HG02610 (cell line): ENCODE measurements around the gene CTNNBIP1.

Experiments used
- ATAC-seq: cut with Tn5 transposase; IDR thresholded peaks from one replicate; pipeline ENCODE4 v1.9.1; 2021; ENCODE audit warnings: mild to moderate bottlenecking, moderate library complexity; ENCODE audit not compliant: unreplicated experiment

Gene CTNNBIP1

GRCh38 chr1:9905010-9905409 is 5.1 kb downstream of the CTNNBIP1 start:
- no peak for ATAC-seq

- no peak for ATAC-seq
These were observed 5.5 kb downstream of the CTNNBIP1 start for GRCh38 chr1:9904596-9904995.

GRCh38 chr1:9903801-9904527 is 6.1 kb downstream of the CTNNBIP1 start:
- peak; percentile 58 for ATAC-seq

- no peak for ATAC-seq
These were observed 8.0 kb downstream of the CTNNBIP1 start for GRCh38 chr1:9902060-9902452.

- ATAC-seq: no peak
These were observed 8.7 kb downstream of the CTNNBIP1 start for GRCh38 chr1:9901148-9902059.

GRCh38 chr1:9900142-9901043 is 9.7 kb downstream of the CTNNBIP1 start:
- ATAC-seq: peak; percentile 40

- no peak for ATAC-seq
These were observed 16.0 kb downstream of the CTNNBIP1 start for GRCh38 chr1:9894115-9894514.

GRCh38 chr1:9892563-9893528 is 17.2 kb downstream of the CTNNBIP1 start:
- no peak for ATAC-seq

- ATAC-seq: no peak
These were observed 18.9 kb downstream of the CTNNBIP1 start for GRCh38 chr1:9891207-9891606.

- ATAC-seq: no peak
These were observed 19.8 kb downstream of the CTNNBIP1 start for GRCh38 chr1:9890224-9890731.

- ATAC-seq: no peak
These were observed 20.7 kb downstream of the CTNNBIP1 start for GRCh38 chr1:9889411-9889810.

GRCh38 chr1:9888886-9889285 is 21.2 kb downstream of the CTNNBIP1 start:
- no peak for ATAC-seq

- no peak for ATAC-seq
These were observed 23.0 kb downstream of the CTNNBIP1 start for GRCh38 chr1:9887070-9887469.

GRCh38 chr1:9886092-9886742 is 23.9 kb downstream of the CTNNBIP1 start:
- no peak for ATAC-seq

GRCh38 chr1:9884805-9885204 is 25.3 kb downstream of the CTNNBIP1 start:
- ATAC-seq: no peak

GRCh38 chr1:9883585-9884449 is 26.3 kb downstream of the CTNNBIP1 start:
- ATAC-seq: no peak

GRCh38 chr1:9882945-9883303 is 27.1 kb downstream of the CTNNBIP1 start:
- ATAC-seq: no peak

- ATAC-seq: no peak
These were observed 27.6 kb downstream of the CTNNBIP1 start for GRCh38 chr1:9882296-9882944.
